Measurements from ENCODE around the gene TEF. TPM values are rescaled to one million over a fixed set of nuclear protein-coding genes. Genes with fewer than 3 reads are reported as not detected.

TEF gene
- total and polyA plus RNA-seq, 2 experiments from 2014 or later: 2.3 to 7.2 TPM

DNA sequence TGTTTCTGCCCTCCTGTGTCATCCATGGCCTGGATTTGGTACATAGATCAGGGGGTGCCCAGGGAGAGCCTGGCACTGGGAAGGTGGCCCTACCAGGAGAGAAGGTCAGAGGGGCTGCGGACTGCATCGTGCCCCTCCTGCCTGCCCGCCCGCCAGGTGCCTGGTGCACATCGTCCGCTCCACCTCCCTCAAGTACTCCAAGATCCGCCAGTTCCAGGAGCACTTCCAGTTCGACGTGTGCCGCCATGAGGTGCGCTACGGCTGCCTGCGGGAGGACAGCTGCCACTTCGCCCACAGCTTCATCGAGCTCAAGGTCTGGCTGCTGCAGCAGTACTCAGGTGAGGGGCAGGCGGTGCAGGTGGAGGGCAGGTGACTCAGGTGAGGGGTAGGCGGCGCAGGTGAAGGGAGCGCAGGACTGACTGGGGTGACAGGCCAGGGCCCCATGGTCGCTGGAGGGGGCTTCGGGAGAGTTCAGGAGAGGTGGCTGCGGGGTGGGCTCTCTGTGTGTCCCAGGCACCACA is 32.7 kb upstream of the TEF start (continued):
- TF ChIP-seq, protein P1, sequence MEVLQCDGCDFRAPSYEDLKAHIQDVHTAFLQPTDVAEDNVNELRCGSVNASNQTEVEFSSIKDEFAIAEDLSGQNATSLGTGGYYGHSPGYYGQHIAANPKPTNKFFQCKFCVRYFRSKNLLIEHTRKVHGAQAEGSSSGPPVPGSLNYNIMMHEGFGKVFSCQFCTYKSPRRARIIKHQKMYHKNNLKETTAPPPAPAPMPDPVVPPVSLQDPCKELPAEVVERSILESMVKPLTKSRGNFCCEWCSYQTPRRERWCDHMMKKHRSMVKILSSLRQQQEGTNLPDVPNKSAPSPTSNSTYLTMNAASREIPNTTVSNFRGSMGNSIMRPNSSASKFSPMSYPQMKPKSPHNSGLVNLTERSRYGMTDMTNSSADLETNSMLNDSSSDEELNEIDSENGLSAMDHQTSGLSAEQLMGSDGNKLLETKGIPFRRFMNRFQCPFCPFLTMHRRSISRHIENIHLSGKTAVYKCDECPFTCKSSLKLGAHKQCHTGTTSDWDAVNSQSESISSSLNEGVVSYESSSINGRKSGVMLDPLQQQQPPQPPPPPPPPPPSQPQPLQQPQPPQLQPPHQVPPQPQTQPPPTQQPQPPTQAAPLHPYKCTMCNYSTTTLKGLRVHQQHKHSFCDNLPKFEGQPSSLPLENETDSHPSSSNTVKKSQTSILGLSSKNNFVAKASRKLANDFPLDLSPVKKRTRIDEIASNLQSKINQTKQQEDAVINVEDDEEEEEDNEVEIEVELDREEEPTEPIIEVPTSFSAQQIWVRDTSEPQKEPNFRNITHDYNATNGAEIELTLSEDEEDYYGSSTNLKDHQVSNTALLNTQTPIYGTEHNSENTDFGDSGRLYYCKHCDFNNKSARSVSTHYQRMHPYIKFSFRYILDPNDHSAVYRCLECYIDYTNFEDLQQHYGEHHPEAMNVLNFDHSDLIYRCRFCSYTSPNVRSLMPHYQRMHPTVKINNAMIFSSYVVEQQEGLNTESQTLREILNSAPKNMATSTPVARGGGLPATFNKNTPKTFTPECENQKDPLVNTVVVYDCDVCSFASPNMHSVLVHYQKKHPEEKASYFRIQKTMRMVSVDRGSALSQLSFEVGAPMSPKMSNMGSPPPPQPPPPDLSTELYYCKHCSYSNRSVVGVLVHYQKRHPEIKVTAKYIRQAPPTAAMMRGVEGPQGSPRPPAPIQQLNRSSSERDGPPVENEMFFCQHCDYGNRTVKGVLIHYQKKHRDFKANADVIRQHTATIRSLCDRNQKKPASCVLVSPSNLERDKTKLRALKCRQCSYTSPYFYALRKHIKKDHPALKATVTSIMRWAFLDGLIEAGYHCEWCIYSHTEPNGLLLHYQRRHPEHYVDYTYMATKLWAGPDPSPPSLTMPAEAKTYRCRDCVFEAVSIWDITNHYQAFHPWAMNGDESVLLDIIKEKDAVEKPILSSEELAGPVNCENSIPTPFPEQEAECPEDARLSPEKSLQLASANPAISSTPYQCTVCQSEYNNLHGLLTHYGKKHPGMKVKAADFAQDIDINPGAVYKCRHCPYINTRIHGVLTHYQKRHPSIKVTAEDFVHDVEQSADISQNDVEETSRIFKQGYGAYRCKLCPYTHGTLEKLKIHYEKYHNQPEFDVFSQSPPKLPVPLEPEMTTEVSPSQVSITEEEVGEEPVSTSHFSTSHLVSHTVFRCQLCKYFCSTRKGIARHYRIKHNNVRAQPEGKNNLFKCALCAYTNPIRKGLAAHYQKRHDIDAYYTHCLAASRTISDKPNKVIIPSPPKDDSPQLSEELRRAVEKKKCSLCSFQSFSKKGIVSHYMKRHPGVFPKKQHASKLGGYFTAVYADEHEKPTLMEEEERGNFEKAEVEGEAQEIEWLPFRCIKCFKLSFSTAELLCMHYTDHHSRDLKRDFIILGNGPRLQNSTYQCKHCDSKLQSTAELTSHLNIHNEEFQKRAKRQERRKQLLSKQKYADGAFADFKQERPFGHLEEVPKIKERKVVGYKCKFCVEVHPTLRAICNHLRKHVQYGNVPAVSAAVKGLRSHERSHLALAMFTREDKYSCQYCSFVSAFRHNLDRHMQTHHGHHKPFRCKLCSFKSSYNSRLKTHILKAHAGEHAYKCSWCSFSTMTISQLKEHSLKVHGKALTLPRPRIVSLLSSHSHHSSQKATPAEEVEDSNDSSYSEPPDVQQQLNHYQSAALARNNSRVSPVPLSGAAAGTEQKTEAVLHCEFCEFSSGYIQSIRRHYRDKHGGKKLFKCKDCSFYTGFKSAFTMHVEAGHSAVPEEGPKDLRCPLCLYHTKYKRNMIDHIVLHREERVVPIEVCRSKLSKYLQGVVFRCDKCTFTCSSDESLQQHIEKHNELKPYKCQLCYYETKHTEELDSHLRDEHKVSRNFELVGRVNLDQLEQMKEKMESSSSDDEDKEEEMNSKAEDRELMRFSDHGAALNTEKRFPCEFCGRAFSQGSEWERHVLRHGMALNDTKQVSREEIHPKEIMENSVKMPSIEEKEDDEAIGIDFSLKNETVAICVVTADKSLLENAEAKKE (CRISPR knock-in tag; IDR thresholded peaks at IDR 0.05): no peak
- no peak for TF ChIP-seq CREB1 (CRISPR knock-in tag; IDR thresholded peaks at IDR 0.05; ENCODE audit: low read depth)
- TF ChIP-seq JUNB (IDR thresholded peaks at IDR 0.05; ENCODE audit: unreplicated experiment): no peak
- TF ChIP-seq, protein P2, sequence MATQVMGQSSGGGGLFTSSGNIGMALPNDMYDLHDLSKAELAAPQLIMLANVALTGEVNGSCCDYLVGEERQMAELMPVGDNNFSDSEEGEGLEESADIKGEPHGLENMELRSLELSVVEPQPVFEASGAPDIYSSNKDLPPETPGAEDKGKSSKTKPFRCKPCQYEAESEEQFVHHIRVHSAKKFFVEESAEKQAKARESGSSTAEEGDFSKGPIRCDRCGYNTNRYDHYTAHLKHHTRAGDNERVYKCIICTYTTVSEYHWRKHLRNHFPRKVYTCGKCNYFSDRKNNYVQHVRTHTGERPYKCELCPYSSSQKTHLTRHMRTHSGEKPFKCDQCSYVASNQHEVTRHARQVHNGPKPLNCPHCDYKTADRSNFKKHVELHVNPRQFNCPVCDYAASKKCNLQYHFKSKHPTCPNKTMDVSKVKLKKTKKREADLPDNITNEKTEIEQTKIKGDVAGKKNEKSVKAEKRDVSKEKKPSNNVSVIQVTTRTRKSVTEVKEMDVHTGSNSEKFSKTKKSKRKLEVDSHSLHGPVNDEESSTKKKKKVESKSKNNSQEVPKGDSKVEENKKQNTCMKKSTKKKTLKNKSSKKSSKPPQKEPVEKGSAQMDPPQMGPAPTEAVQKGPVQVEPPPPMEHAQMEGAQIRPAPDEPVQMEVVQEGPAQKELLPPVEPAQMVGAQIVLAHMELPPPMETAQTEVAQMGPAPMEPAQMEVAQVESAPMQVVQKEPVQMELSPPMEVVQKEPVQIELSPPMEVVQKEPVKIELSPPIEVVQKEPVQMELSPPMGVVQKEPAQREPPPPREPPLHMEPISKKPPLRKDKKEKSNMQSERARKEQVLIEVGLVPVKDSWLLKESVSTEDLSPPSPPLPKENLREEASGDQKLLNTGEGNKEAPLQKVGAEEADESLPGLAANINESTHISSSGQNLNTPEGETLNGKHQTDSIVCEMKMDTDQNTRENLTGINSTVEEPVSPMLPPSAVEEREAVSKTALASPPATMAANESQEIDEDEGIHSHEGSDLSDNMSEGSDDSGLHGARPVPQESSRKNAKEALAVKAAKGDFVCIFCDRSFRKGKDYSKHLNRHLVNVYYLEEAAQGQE (IDR thresholded peaks at IDR 0.05; ENCODE audit: unreplicated experiment): no peak
- no peak for TF ChIP-seq POLR2AphosphoS5 (IDR thresholded peaks at IDR 0.05; ENCODE audit: low read depth)
- no peak for TF ChIP-seq NANOG (IDR thresholded peaks at IDR 0.05; ENCODE audit: borderline replicate concordance)
- no peak for TF ChIP-seq STAT1 (IDR thresholded peaks at IDR 0.05; ENCODE audit: unreplicated experiment)
